ENCODE data around the gene CPLX4. TPM values are rescaled to one million over a fixed set of nuclear protein-coding genes. Genes with fewer than 3 reads are reported as not detected.

The CPLX4 gene
- total and polyA plus RNA-seq, 2 of the 13 experiments (the other 11 are each of a cell fraction or from before 2014, with no cell fraction given) = not detected

DNA sequence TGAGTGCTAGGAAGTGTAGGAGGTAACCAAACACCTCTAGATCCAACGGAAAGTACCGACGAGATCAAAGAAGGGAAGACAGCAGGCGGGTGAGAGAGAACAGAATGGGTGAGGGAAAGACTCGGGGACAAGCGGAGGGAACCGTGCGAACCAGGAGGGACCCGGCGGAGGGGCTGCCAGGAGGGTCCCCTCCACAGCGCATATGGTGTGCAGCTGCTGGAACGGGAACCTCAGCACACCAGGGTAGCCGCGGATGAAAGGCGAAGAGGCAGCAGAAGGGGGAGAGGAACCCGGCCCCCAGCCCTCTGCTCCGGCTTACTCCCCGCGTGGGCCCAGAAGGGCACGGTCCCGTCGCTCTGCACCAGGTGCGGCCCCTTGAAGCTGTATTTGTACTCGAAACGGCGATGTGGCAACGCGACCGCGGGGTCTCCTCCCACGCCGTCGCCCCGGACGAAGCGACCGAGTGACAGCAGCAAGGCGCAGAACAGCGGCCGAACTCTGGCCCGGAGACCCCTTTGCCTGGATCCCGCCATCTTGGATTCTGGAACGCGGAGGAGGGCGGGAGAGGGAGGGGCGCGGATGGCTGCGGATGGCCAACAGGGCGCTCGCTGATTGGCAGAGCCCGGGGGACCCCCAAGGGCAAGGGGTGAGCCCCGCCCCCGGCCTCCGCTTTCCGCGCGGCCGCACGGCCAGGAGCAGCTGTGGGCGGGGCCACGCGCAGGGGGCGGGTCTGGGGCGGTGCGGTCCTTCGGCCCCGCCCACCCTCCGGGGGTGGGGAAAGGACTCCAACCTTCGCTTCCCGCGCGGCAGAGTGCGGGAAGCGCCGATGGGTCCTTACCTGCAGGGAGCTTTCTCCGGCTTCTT lies 40.5 kb upstream of the CPLX4 start, which contains the start of gene LMAN1 (continued):
- TF ChIP-seq, protein P1, sequence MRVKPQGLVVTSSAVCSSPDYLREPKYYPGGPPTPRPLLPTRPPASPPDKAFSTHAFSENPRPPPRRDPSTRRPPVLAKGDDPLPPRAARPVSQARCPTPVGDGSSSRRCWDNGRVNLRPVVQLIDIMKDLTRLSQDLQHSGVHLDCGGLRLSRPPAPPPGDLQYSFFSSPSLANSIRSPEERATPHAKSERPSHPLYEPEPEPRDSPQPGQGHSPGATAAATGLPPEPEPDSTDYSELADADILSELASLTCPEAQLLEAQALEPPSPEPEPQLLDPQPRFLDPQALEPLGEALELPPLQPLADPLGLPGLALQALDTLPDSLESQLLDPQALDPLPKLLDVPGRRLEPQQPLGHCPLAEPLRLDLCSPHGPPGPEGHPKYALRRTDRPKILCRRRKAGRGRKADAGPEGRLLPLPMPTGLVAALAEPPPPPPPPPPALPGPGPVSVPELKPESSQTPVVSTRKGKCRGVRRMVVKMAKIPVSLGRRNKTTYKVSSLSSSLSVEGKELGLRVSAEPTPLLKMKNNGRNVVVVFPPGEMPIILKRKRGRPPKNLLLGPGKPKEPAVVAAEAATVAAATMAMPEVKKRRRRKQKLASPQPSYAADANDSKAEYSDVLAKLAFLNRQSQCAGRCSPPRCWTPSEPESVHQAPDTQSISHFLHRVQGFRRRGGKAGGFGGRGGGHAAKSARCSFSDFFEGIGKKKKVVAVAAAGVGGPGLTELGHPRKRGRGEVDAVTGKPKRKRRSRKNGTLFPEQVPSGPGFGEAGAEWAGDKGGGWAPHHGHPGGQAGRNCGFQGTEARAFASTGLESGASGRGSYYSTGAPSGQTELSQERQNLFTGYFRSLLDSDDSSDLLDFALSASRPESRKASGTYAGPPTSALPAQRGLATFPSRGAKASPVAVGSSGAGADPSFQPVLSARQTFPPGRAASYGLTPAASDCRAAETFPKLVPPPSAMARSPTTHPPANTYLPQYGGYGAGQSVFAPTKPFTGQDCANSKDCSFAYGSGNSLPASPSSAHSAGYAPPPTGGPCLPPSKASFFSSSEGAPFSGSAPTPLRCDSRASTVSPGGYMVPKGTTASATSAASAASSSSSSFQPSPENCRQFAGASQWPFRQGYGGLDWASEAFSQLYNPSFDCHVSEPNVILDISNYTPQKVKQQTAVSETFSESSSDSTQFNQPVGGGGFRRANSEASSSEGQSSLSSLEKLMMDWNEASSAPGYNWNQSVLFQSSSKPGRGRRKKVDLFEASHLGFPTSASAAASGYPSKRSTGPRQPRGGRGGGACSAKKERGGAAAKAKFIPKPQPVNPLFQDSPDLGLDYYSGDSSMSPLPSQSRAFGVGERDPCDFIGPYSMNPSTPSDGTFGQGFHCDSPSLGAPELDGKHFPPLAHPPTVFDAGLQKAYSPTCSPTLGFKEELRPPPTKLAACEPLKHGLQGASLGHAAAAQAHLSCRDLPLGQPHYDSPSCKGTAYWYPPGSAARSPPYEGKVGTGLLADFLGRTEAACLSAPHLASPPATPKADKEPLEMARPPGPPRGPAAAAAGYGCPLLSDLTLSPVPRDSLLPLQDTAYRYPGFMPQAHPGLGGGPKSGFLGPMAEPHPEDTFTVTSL (CRISPR knock-in tag; IDR thresholded peaks at IDR 0.05; ENCODE audit: borderline replicate concordance) = no peak
- TF ChIP-seq KDM3A (CRISPR knock-in tag; IDR thresholded peaks at IDR 0.05; ENCODE audit: low read depth) (no peak), CC2D1A (CRISPR knock-in tag; IDR thresholded peaks at IDR 0.05) (no peak), NKX3-1 (CRISPR knock-in tag; IDR thresholded peaks at IDR 0.05) (peak; percentile 73), ATM (IDR thresholded peaks at IDR 0.05; ENCODE audit: borderline replicate concordance) (no peak), ZNF558 (CRISPR knock-in tag; IDR thresholded peaks at IDR 0.05; ENCODE audit: borderline replicate concordance) (no peak; the same call in 1 of the 2 replicates), SALL1 (CRISPR knock-in tag; IDR thresholded peaks at IDR 0.05) (peak; percentile 73), HMG20B (CRISPR knock-in tag; conservative IDR thresholded peaks at IDR 0.05) (no peak), JDP2 (CRISPR knock-in tag; IDR thresholded peaks at IDR 0.05; ENCODE audit: borderline replicate concordance) (no peak; the same call in 1 of the 2 replicates), HNF4A (CRISPR knock-in tag; IDR thresholded peaks at IDR 0.05) (0 out of 2 replicates have a peak, but pooled peaks have one; percentile 16), FOXA3 (CRISPR knock-in tag; IDR thresholded peaks at IDR 0.05) (no peak; the same call in 1 of the 2 replicates), ZNF75D (CRISPR knock-in tag; IDR thresholded peaks at IDR 0.05; ENCODE audit: borderline replicate concordance) (no peak), KLF9 (CRISPR knock-in tag; IDR thresholded peaks at IDR 0.05; ENCODE audit: low read depth) (0 out of 2 replicates have a peak, but pooled peaks have one; percentile 44), ZNF253 (CRISPR knock-in tag; IDR thresholded peaks at IDR 0.05; ENCODE audit: borderline replicate concordance) (no peak), TRIM24 (CRISPR knock-in tag; IDR thresholded peaks at IDR 0.05) (no peak), ZNF251 (CRISPR knock-in tag; IDR thresholded peaks at IDR 0.05) (no peak), CCAR2 (optimal IDR thresholded peaks at IDR 0.05; ENCODE audit: low read depth, low read length) (no peak), ZNF83 (CRISPR knock-in tag; IDR thresholded peaks at IDR 0.05; ENCODE audit: borderline replicate concordance) (no peak), ZNF678 (CRISPR knock-in tag; IDR thresholded peaks at IDR 0.05) (peak; percentile 67; the same call in 1 of the 2 replicates), ZNF382 (CRISPR knock-in tag; IDR thresholded peaks at IDR 0.05; ENCODE audit: borderline replicate concordance) (no peak)
- TF ChIP-seq, protein P2, sequence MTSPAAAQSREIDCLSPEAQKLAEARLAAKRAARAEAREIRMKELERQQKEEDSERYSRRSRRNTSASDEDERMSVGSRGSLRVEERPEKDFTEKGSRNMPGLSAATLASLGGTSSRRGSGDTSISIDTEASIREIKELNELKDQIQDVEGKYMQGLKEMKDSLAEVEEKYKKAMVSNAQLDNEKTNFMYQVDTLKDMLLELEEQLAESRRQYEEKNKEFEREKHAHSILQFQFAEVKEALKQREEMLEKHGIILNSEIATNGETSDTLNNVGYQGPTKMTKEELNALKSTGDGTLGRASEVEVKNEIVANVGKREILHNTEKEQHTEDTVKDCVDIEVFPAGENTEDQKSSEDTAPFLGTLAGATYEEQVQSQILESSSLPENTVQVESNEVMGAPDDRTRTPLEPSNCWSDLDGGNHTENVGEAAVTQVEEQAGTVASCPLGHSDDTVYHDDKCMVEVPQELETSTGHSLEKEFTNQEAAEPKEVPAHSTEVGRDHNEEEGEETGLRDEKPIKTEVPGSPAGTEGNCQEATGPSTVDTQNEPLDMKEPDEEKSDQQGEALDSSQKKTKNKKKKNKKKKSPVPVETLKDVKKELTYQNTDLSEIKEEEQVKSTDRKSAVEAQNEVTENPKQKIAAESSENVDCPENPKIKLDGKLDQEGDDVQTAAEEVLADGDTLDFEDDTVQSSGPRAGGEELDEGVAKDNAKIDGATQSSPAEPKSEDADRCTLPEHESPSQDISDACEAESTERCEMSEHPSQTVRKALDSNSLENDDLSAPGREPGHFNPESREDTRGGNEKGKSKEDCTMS (CRISPR knock-in tag; conservative IDR thresholded peaks at IDR 0.05) = no peak
